ENCODE measurements around the gene SUGCT.

GRCh38 chr7:40786909-40787308, 652.1 kb downstream of the SUGCT start:
- no peak for TF ChIP-seq EZH2 (IDR thresholded peaks at IDR 0.05)
- no peak for TF ChIP-seq POLR2AphosphoS5 (IDR thresholded peaks at IDR 0.05; ENCODE audit: borderline replicate concordance, low read depth, low read length)

Measured in SK-N-MC (cell line).